Measurements from ENCODE around the gene LITAF. TPM values are rescaled to one million over a fixed set of nuclear protein-coding genes. Genes with fewer than 3 reads are reported as not detected.

LITAF gene
- total RNA-seq, 1 donor from 2014 or later: 281 TPM

- ATAC-seq (no peak), DNase-seq (no peak)
- intact Hi-C loops (cut with DNase I): no loop called here
Measured at GRCh38 chr16:11542069-11542744, 44.5 kb downstream of the LITAF start.

DNA sequence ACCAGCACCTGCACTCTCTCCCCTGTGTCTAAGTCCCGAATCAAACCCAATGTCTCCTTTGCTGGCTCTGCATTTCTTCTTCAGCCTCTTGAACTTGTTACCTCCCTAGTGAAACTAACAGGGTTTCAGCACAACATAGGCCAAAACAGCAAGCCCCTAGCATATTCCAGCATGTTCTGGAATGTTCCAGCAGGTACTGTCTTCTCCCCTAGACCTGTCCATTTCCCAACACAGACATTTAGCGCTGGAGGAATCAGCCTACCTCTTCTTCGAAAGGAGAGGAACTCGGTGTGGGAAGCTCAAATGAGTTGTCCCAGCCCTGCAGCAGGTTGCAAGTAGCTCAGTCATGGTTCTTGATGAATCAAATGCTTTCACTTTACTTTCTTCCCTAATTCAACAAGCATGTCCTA, 47.1 kb downstream of the LITAF start:
- peak in 1 of 2 donors; percentile 29 for ATAC-seq
- TF ChIP-seq CTCF (IDR thresholded peaks at IDR 0.05): no peak
- Histone ChIP-seq H3K4me1 (no peaks in the 10 kb centered on the region), H3K27ac (no peak overlapping the region), H3K4me3 (no peak overlapping the region), H3K9me3 (no peaks in the 10 kb centered on the region), H3K36me3 (no peaks in the 10 kb centered on the region), H3K27me3 (ENCODE audit: low read depth) (no peaks in the 10 kb centered on the region)
- no peak for DNase-seq
- intact Hi-C loops (cut with DNase I): no loop called here

More at GRCh38 chr16:11542069-11542744, 44.5 kb downstream of the LITAF start:
- H3K27me3 ChIP-seq (ENCODE audit: low read depth): no peaks in the 10 kb centered on the region
- H3K4me1 ChIP-seq: no peaks in the 10 kb centered on the region
- TF ChIP-seq CTCF (IDR thresholded peaks at IDR 0.05): no peak
- H3K9me3 ChIP-seq: no peaks in the 10 kb centered on the region
- no peak overlapping the region for H3K4me3 ChIP-seq
- H3K27ac ChIP-seq: no peak overlapping the region
- H3K36me3 ChIP-seq: peaks cover 8% of the 10 kb centered on the region

- Histone ChIP-seq H3K36me3 (no peaks in the 10 kb centered on the region), H3K27ac (no peak overlapping the region), H3K4me3 (no peak overlapping the region), H3K9me3 (no peaks in the 10 kb centered on the region), H3K27me3 (ENCODE audit: low read depth) (no peaks in the 10 kb centered on the region), H3K4me1 (no peaks in the 10 kb centered on the region)
- TF ChIP-seq CTCF (IDR thresholded peaks at IDR 0.05): no peak
- intact Hi-C loops (cut with DNase I): no loop called here
- ATAC-seq (no peak), DNase-seq (no peak)
Measured at GRCh38 chr16:11538880-11539279, 47.8 kb downstream of the LITAF start.

DNA sequence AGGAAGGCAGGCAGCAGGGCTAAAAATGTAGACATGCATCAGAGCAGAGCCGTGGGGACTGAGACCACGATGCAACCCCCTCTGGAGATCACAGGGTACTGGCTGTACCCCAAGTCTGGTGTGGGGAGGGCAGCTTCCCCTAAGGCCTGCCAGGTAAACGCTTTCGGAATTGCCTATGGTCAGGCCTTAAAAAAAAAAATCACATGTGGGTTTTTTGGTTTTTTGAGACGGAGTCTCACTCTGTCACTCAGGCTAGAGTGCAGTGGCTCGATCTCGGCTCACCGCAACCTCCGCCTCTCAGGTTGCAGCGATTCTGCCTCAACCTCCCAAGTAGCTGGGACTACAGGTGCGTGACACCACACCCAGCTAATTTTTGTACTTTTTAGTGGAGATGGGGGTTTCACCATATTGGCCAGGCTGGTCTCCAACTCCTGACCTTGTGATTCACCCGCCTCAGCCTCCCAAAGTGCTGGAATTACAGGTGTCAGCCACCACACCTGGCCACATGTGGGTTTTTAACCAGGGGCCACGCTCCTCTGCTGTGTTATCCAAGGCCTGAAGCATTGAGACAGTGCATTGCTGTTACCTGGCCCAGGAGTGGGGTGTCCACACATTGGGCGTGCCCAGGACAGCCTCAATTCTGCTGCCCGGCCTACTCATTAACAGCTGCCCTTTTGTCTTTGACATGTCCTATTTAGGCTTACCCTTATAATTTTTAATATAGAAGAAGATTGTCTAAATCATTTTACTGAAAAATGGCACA, 50.4 kb downstream of the LITAF start:
- intact Hi-C loops (cut with DNase I): no loop called here
- TF ChIP-seq CTCF (IDR thresholded peaks at IDR 0.05): no peak
- Histone ChIP-seq H3K36me3 (no peaks in the 10 kb centered on the region), H3K9me3 (no peaks in the 10 kb centered on the region), H3K27me3 (ENCODE audit: low read depth) (no peaks in the 10 kb centered on the region), H3K4me3 (no peak overlapping the region), H3K4me1 (no peaks in the 10 kb centered on the region), H3K27ac (no peak overlapping the region)
- ATAC-seq (no peak), DNase-seq (no peak)

GRCh38 chr16:11535494-11535893, 51.2 kb downstream of the LITAF start:
- H3K27me3 ChIP-seq (ENCODE audit: low read depth): no peaks in the 10 kb centered on the region
- no peaks in the 10 kb centered on the region for H3K9me3 ChIP-seq
- no peak overlapping the region for H3K27ac ChIP-seq
- no peaks in the 10 kb centered on the region for H3K4me1 ChIP-seq
- H3K4me3 ChIP-seq: no peak overlapping the region
- DNase-seq (no peak), ATAC-seq (no peak)
- intact Hi-C loops (cut with DNase I): no loop called here
- H3K36me3 ChIP-seq: no peaks in the 10 kb centered on the region
- no peak for TF ChIP-seq CTCF (IDR thresholded peaks at IDR 0.05)

Data from lower lobe of right lung (tissue), 2 donors.